ENCODE measurements around the gene MVD. TPM values are rescaled to one million over a fixed set of nuclear protein-coding genes. Genes with fewer than 3 reads are reported as not detected.

MVD gene
- total RNA-seq, 1 donor from 2014 or later: 71.8 TPM

DNA sequence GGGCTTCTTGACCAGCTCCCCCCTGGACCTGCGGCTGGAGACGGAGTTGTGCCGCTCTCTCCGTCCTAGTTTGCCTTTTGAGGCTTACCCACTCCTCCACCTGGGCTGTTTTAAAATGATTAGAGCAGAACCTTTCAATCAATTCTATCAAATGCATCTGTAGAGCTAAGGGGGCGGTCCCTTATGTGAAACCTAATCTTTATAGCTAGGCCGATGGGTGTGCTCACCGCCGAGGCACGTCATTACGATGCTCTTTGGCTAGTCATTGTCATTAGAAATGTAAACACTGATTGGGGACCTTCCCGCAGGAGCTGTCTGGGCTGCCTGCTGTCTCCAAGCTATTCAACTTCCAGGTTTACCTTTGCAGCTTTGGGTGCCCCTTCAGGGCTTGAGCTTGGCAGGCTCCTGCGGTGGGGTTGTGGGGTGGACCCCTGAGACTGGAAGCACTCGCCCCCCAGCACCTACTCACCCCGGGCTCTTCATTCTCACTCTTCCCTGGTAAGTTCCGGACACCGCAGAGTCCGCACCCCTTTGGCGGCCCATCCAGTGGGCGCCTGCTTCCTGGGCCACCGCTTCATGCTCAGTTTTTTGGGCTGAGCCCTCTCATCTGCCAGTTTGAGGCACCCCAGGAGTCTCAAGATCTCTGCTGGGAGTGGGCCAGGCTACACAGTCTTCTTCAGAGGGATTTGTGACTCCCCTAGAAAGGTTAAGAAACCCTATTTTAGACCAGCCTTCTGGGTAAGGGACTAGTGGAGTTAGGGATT, 45.4 kb downstream of the MVD start:
- Histone ChIP-seq H3K4me1 (peaks cover 18% of the 10 kb centered on the region), H3K36me3 (peaks cover 73% of the 10 kb centered on the region), H3K4me3 (no peak overlapping the region), H3K27me3 (ENCODE audit: low read depth) (no peaks in the 10 kb centered on the region), H3K27ac (no peak overlapping the region), H3K9me3 (no peaks in the 10 kb centered on the region)
- TF ChIP-seq, protein P1, sequence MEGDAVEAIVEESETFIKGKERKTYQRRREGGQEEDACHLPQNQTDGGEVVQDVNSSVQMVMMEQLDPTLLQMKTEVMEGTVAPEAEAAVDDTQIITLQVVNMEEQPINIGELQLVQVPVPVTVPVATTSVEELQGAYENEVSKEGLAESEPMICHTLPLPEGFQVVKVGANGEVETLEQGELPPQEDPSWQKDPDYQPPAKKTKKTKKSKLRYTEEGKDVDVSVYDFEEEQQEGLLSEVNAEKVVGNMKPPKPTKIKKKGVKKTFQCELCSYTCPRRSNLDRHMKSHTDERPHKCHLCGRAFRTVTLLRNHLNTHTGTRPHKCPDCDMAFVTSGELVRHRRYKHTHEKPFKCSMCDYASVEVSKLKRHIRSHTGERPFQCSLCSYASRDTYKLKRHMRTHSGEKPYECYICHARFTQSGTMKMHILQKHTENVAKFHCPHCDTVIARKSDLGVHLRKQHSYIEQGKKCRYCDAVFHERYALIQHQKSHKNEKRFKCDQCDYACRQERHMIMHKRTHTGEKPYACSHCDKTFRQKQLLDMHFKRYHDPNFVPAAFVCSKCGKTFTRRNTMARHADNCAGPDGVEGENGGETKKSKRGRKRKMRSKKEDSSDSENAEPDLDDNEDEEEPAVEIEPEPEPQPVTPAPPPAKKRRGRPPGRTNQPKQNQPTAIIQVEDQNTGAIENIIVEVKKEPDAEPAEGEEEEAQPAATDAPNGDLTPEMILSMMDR (IDR thresholded peaks at IDR 0.05): no peak
- intact Hi-C loops (cut with DNase I): no loop called here
- no peak for ATAC-seq
- DNase-seq: no peak

DNA sequence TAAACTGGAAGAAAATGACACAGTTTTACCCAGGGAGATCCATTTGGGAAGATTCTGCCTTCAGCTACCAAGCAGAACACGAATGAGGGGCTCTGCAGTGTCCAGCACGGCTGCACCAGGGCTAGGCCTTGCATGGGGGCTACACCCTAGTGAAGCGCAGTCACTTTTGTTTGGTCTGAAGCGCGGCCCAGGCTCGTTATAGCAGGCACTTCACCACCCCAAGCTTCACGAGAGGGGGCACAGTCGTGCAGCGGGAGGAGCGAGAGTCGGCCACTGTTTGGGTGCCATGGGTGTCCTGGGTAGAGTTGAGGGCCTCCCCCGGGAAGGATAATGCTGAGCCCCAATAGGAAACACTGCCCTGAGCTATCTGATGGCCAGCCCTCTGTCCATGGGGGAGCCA, 46.2 kb downstream of the MVD start:
- H3K4me3 ChIP-seq: no peak overlapping the region
- peaks cover 18% of the 10 kb centered on the region for H3K4me1 ChIP-seq
- no peaks in the 10 kb centered on the region for H3K27me3 ChIP-seq (ENCODE audit: low read depth)
- H3K9me3 ChIP-seq: no peaks in the 10 kb centered on the region
- peak in 1 of 2 donors; percentile 3 for ATAC-seq
- H3K27ac ChIP-seq: peak overlapping the region; percentile 11
- H3K36me3 ChIP-seq: peaks cover 73% of the 10 kb centered on the region
- intact Hi-C loops (cut with DNase I): no loop called here
- TF ChIP-seq, protein P1 (IDR thresholded peaks at IDR 0.05): no peak
- DNase-seq: no peak

DNA sequence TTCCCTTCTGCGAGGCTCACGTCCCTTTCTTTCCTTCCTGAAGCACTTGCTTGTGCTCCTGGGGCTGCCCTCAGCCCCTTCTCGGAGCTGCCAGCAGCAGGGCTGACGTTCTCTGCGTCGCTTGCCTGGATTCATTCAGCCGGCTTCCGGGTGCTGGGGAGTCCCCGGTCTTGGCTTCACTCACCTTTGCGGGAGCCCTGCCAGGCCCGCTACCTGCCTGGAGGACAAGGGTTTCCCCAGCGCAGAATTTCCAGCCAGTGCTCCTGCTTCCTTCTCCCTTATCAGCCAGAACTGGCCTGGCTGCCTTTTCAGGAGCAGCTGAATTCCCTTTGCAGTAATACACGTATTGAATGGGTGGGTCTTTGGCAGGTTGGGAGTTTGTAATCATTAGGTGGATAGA, 46.6 kb downstream of the MVD start:
- Histone ChIP-seq H3K9me3 (no peaks in the 10 kb centered on the region), H3K27me3 (ENCODE audit: low read depth) (no peaks in the 10 kb centered on the region), H3K4me1 (peaks cover 18% of the 10 kb centered on the region), H3K4me3 (no peak overlapping the region), H3K27ac (peak overlapping the region; percentile 11), H3K36me3 (peaks cover 73% of the 10 kb centered on the region)
- DNase-seq (peak; percentile 91), ATAC-seq (peak; percentile 90 to 92)
- TF ChIP-seq, protein P1 (IDR thresholded peaks at IDR 0.05): no peak
- intact Hi-C loops (cut with DNase I): no loop called here

DNA sequence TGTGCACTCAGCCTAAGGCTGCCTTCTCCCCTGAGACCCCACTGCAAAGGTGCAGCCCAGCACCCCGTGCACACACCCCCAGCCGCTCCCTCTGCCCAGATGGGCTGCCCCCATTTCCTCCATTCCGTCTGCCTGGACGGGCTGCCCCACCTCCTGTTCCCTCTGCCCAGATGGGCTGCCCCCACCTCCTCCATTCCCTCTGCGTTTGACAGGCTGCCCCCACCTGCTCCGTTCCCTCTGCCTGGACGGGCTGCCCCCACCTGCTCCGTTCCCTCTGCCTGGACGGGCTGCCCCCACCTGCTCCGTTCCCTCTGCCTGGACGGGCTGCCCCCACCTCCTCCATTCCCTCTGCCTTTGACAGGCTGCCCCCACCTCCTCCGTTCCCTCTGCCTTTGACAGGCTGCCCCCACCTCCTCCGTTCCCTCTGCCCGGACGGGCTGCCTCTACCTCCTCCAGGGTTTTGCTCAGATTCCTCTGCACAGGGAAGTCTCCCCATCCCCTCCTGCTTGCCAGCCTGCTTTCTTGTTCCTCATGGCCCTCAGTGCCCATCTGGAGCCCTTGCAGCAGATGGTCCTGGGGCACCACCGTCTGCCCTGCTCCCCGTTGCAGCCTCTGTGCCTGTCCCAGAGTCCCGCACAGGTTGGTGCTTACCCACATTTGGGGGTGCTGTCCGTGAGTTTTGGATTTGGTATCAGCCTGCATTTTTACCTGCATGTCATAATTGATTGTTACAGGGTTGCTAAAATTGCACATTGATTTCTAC, 47.9 kb downstream of the MVD start:
- TF ChIP-seq, protein P1 (IDR thresholded peaks at IDR 0.05): no peak
- Histone ChIP-seq H3K9me3 (no peaks in the 10 kb centered on the region), H3K36me3 (peaks cover 86% of the 10 kb centered on the region), H3K27me3 (ENCODE audit: low read depth) (no peaks in the 10 kb centered on the region), H3K4me1 (peaks cover 18% of the 10 kb centered on the region), H3K27ac (no peak overlapping the region), H3K4me3 (no peak overlapping the region)
- DNase-seq (no peak), ATAC-seq (no peak)
- intact Hi-C loops (cut with DNase I): no loop called here

DNA sequence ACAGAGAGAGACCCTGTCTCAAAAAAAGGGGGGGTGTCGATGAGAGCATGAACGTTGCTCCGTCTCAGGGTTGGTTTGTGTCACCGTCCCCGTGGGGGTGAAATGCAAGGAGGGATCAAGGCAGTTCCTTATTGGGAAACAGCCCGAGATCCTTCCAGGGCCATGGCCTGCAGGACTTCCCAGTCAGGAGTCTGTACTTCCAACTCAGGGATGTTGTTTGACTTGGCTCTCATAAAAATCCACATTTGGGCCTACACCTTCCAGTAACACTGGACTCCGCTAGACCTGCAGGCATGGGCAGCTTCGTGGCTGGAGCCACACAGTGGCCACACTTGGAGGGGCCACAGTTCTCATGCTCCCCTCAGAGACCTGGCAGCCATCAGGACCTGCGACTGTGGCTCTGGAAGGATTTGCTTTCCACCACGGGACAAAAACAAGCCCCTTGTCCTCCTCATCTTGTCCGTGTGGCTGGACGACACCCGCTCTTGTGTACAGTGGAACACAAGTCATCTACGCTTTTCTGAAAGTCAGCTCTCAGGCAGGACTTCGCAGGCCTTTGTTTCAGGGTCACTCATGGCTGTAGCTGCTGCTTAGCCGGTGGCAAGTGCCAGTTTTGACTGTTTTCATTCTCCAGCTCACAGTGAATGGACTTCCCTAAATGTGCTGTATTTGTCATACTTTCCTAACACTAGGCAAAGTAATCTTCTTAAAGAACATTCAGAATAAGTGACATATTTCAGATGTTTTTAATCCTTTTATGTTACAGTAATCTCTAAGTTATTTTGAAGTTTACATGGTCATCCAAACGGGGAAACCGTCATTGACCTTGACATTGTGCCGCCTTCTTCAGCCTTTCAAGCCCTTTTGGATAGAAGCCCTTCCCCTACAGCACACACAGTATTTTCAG, 48.7 kb downstream of the MVD start:
- ATAC-seq (no peak), DNase-seq (no peak)
- H3K27me3 ChIP-seq (ENCODE audit: low read depth): no peaks in the 10 kb centered on the region
- intact Hi-C loops (cut with DNase I): no loop called here
- TF ChIP-seq, protein P1 (IDR thresholded peaks at IDR 0.05): no peak
- H3K27ac ChIP-seq: no peak overlapping the region
- H3K36me3 ChIP-seq: peaks cover 87% of the 10 kb centered on the region
- H3K4me3 ChIP-seq: no peak overlapping the region
- H3K9me3 ChIP-seq: no peaks in the 10 kb centered on the region
- peaks cover 18% of the 10 kb centered on the region for H3K4me1 ChIP-seq

All from lower lobe of right lung (tissue), 2 donors.